ENCODE results near the gene GINS2.

GINS2 gene

DNA sequence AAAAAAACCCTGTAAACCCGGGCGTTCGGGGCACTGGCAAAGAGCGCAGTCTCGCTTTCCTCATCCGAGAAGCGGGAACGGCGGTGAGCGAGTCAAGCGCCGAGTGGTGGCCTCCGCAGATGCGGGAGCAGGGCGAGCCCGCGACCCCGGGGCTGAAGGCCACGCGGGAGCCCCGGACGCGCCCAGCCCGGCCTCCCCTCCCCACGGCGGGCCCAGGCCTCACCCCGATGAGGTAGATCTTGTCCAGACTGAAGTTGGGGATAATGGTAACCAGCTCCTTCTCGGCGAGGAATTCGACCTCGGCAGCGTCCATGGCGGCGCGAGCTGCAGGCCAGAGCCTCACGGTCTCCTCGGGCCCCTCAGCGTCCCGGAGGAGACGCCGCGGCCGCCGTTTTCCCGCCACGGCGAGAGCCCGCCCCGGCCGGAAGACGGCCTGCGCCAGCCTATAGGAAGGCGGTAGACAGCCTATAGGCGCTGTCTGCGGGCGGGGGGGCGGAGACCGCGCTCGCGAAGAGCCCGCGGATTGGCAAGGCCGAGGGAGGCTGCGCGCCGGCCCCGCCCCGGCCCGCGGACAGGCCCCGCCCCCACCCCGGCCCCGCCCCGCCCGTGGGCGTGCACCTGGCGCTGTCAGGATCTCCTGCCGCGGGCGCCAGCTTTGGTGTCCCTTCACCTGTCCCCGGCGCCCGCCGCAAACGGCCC, at the start of gene GINS2:
TSS of gene GINS2 (minus strand) at position 369 of the 699 bp plus-strand sequence. CDS start at position 313, 56 bp downstream.
- peak; percentile 62 for DNase-seq (ENCODE audit: low read depth)

DNA sequence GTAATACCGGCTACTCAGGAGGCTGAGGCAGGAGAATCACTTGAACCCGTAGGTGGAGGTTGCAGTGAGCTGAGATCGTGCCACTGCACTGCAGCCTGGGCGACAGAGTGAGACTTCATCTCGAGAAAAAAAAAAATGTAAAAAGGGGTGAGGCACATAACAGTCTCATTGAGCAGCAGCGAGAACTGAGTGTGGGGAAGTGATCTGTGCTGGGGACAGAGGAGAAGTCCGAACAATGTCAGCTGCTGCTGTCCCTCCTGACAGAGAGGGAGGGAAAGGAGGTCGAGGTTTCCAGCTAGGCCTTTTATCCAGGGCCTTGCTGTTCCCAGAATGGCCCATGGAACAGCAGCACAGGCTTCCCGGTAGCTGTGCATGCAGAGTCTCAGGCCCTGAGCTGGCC, 48.2 kb upstream of the GINS2 start:
- DNase-seq (ENCODE audit: low read depth), result no peak

DNA sequence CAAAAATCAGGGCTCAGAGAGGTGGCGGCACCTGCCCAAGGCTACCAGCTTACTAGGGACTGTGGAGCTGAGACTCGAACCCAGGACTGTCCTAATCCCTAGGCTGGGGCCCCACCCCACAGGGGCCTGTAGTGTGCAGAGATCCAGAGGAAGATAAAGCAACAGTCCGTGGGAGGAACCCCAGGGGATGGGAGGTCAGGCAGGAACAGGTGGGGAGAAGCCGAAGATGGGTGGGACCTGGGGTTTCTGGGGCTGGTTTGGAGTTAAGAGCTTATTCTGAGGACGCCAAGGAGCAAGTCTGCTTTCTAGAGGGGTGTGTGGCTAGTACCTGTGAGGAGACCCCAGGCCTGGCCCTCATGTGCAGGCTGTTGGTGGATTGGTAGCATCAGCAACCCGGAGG, 47.2 kb upstream of the GINS2 start:
- DNase-seq (ENCODE audit: low read depth), result no peak

DNA sequence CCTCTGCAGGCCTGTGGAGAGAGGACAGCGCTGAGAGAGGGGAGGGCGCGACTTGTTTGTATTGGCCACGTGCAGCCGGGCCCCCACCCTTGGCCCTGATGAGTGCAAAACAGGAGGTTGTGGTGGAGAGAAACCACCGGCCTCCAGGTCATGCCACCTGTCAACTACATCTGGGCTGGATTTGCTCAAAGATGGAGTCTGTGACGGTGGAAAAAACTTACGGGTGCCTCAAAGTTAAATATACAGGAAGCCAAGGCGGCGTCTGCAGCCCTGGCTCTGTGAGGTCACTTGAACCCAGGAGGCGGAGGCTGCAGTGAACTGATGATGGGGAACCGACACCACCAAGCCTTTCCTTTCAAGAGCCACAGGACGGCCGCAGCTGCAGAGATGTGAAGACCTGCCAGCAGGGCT, 46.5 kb upstream of the GINS2 start:
- no peak for DNase-seq (ENCODE audit: low read depth)

DNA sequence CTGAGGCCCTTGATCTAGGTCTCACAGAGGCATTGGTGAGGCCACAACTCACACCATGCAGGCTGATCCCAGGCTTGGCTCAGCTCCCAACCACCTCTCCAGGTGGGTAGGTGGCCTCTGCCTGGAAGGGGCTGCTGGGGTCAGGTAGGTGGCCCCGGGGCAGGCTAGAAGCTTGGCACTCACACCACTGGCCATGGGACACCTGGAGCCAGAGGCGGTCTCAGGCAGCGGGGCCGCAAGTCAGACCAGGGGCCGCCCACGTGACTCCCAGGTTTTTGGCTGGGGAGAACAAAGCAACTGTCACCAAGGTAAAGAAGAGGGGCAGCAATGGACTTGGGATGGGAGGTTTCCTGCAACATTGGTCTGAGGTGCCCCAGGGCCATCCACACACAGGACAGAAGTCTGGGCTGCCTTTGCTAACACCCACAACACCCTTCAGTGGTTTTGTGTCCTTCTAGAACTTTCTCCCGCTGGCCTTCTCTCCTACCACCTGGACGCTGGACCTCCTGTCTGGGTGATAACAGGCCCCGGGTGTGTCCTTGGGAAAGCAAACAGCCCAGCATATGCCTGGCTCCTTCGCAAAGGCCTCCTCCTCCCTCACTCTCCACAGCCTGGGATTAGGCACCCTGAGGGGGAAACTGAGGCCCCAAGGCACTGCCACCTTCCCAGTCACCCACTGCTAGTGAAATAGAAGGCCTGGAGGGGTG, 45.7 kb upstream of the GINS2 start:
- no peak for DNase-seq (ENCODE audit: low read depth)

DNA sequence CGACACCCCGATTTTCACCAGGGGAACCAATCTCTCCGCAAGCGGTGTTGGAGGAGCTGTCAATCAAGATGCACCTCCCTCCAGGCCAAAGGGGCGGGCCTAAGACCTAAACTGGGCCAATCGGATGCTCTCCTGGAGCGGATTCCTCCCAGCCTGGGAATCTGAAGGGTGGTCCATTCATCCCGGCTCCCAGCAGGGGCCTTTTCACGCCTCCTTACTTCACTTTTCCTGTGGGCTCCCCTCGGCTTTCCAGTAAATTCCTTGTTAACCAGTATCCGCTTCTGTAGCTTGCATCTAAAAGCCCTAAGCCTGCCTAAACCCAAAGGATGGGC, 45.1 kb upstream of the GINS2 start:
- DNase-seq (ENCODE audit: low read depth), result no peak

DNA sequence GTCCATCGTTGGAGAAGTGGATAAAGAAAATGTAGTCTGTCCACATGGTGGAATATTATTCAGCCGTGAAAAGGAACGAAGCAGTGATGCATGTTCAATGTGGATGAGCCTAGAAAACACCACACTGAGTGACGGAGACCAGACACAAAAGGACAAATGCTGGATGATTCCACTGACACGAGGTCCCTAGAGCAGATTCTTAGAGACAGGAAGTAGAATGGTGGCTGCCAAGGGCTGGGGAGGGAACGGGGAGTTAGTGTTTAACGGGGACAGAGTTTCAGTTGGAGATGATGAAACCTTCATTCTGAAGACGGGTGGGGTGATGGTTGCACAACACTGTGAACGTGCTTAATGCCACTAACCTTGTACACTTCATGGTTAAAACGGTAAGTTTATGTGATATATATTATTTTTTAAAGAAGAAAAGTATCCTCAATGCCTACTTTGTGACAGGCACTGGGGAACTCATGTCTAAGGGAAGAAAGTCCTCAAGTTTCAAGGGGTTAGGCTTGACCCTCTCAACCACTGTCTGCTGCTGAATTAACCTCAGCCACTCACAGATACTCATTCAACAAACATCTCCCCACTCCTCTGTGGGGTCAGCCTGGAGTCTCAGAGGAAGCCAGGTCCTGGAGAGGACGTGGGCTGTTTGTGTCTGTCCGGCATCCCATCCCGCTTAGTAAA, 44.5 kb upstream of the GINS2 start:
- DNase-seq (ENCODE audit: low read depth), result no peak

DNA sequence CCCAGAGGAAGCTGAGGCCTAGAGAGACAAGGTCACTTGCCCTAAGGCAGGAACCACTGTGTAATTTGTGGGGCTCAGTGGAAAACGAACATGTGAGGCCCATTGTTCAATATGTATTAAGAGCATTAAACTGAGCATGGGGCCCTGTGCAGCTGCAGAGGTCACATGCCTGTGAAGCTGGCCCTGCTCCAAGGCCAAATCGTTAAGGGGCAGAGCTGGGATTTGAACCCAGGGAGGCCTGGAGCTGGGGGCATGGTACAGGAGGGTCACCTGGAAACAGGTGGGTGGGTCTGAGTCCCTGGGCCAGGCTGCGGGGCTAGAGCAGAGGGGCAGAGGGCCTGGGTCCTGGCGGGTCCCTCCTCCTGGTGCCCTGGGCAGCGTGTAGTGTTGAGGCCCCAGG, 42.4 kb upstream of the GINS2 start:
- DNase-seq (ENCODE audit: low read depth), result no peak

DNA sequence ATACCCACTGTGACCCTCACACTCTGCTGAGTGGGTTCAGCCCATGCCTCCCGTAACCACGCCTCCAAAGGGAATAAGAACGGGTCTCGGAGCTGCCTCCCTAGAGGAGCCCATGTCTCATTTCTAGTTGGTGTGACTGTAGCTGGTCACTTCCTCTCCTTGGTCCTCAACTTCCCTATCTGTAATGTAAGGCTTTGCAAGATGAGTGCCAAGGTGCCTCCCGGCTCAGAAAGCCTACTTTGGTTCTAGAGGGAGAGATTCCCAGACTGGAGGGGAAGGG, 41.4 kb upstream of the GINS2 start:
- DNase-seq (ENCODE audit: low read depth), result no peak

DNA sequence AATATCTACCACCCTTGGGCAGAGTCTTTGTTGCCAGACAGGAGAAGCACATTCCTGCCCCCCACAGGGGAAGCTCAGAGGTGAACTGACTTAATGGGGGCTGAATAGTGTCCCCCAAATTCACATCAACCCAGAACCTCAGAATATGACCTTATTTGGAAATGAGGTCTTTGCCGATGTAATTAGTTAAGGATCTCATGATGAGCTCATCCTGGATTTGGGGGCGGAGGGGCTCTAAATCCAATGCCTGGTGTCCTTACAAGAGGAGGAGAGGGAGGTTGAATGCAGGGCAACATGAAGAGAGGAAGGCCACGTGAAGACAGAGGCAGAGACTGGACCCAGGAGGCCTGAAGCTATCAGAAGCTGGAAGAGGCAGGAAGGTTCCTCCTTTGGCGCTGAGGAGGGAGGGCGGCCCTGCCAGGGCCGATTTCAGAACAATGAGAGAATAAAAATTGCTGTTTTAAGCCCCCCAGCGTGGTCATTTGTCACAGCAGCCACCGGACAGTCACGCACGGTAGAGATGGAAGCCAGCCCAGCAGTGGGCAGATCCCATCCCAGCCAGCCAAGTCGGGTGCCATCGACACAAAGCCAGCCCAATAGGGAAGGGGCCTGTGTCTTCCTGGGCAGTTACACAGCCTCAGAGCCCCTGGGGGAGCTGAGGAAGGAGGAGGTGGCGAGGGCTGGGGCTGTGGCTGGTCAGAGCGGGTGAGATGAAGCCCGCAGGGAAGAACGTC, 40.9 kb upstream of the GINS2 start:
- DNase-seq (ENCODE audit: low read depth), result no peak

DNA sequence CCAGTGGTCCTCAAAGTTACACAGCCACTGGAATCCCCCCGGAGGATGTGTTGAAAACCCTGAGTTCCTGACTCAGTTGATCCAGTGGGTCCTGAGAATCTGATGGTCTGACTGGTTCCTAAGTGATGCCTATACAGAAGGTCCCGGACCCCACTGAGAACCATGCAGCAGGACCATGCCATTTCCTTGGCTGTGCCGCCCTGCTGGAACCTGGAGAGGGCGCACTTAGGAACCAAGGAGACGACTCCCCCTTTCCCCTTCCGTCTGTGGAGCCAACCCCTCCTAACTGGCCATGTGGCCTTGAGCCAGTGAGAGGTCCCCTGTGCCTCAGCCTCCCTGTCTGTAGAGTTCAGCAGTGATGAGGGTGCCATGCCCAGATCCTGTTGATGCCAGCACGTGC, 40.1 kb upstream of the GINS2 start:
- no peak for DNase-seq (ENCODE audit: low read depth)

DNA sequence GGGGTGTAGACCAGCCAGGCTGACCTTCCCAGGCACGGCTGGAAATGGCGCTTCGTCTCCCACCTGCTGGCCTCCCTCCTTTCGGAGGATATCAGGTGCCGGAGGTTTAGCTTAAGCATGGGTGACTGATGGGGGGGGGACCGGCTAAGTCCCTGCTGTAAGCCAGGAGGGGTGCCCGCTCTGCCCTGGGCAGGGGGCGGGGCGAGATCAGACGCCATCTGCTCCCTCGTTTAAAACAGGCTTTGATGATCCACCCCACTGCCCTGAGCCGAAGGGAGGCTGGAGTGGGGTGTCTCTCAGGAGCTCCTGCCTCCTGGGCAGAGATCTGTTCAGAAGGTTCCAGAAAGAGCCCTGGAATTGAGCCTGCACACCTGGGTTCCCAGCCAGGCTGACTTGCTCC, 36.2 kb upstream of the GINS2 start:
- DNase-seq (ENCODE audit: low read depth), result no peak

DNA sequence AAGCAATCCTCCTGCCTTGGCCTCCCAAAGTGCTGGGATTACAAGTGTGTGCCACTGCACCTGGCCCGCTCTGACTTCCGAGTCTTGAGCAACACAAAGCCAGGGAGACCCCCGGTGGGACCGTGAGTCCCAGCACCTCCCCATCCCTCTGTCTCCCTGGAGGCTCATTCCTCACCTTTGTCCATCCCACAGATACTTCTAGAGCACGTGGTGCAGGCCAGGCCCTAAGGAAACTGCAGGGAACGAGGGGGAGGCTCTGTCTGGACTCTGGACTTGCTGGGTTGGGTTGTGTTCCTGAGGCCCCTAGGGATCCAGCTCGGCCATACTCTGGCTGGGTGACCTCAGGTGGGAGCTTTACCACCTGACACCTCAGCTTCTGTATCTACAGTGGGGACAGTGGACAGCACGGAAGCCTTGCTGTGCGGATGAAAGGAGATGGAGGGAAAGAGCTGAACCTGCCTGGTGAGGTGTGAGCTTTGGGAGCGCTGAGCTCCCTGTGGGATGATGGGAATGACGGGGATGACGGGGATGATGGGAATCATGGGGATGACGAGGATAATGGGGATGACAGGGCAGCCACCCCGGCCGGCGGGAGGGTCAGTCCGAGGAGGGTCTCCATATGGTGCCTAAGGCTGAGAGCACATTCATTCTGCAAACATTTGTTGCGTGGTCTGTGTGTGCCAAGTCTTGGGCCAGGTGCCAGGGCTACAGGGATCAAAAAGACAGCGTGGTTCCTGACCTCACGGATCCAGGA, 35.5 kb upstream of the GINS2 start:
- no peak for DNase-seq (ENCODE audit: low read depth)

DNA sequence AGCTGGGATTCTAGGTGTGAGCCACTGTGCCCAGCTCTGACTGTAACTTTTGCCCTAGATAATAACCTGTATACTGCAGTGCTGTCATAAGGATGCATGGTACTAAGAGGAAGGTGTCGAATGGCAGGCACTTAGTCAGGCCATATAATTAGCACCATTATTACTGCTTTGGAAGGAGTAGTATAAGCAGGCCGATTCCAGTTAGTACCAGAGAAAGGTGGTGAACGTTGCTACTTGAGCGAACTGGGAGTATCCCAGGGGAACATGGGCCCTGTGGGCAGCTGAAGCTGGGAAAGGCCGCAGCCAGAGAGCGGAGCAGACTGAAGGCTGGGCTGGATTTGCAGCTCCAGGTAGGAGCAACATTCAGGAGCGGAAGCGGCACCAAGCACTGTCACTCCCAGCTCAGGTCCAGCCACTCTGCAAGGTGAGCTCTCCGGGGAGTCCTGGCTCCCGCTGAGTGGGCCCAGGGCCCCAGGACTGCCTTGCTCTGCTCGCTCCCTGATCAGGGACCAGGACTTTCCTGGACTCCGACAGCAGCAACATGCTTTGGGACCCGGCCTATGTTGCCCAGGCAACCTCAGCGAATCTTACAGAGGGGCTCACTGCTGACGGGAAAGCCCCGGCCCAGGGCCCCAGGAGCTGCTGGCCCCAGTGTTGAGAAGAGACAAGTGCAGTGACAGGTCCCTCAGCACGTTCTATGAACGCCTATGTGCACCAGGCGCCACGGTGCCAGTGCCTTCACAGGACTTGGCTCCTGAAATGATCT, 33.6 kb upstream of the GINS2 start:
- DNase-seq (ENCODE audit: low read depth), result no peak

DNA sequence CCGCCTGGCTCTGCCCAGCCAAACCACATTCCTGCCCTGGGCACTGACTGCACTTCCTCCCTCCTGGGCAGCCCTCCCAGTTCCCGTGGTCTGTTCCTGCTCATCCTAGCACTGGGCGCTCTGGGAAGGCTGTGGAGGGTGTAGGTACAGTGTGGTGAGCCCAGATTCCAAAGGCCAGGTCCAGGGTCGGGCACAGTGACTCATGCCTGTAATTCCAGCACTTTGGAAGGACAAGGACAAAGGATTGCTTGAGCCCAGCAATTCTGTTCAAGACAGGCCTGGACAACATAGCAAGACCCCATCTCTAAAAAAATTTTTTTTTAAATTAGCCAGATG, 31.5 kb upstream of the GINS2 start:
- no peak for DNase-seq (ENCODE audit: low read depth)

DNA sequence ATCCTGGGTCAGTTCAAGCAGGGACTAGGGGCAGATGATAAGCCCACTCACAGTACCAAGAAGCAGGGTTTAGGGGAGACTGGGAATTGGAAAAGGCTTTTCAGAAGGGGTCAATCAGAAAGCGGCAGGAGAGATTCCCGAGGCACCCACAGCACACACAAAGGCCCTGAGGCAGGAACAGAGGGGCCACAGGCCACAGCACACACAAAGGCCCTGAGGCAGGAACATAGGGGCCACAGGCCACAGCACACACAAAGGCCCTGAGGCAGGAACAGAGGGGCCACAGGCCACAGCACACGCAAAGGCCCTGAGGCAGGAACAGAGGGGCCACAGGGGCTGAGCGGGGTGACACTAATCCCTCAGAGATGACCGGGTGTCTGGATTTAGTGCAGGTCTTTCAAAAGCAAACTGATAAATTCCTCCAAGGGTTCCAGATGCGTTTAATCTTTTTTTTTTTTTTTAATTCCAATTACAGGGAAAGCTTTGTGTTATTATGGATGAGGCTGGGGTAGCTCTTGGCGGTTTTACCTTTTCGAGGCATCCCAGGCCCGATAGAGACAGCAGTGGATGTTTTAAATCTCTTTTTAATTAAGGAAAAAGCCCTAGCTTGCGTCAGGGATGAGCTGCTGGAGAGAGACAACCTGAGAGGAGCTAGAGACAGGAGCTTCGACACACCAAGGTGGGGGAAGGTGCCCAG, 31.0 kb upstream of the GINS2 start:
- no peak for DNase-seq (ENCODE audit: low read depth)

DNA sequence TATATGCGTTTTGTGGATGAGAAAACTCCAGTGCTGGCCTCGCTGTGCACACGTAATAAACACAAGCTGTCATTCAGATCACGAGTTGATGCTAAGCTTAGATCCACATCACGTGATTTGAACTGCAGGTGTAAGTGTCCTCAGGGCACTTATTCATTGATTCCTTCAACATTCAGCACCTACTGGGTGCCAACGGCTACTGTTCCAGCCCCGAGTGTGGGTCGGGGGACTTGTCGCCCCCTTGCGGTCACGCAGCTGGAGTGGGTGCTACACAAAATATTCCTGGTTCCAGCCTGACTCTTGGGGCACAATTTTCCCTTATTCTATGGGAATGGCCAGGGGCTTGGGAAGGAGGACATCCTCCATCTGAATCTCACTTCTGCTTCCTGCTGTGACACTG, 29.9 kb upstream of the GINS2 start:
- no peak for DNase-seq (ENCODE audit: low read depth)

DNA sequence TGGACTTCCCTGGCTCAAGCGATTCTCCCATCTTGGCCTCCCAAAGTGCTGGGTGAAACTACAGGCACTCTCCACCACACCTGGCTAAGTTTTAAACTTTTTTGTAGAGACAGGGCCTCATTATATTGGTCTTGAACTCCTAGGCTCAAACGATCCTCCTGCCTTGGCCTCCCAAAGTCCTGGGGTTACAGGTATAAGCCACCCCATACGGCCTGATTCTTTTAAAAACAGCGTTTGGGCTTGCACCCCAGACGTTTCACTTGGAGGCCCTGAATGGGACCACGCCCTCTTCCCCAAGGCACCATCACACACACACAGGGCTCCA, 29.4 kb upstream of the GINS2 start:
- no peak for DNase-seq (ENCODE audit: low read depth)

DNA sequence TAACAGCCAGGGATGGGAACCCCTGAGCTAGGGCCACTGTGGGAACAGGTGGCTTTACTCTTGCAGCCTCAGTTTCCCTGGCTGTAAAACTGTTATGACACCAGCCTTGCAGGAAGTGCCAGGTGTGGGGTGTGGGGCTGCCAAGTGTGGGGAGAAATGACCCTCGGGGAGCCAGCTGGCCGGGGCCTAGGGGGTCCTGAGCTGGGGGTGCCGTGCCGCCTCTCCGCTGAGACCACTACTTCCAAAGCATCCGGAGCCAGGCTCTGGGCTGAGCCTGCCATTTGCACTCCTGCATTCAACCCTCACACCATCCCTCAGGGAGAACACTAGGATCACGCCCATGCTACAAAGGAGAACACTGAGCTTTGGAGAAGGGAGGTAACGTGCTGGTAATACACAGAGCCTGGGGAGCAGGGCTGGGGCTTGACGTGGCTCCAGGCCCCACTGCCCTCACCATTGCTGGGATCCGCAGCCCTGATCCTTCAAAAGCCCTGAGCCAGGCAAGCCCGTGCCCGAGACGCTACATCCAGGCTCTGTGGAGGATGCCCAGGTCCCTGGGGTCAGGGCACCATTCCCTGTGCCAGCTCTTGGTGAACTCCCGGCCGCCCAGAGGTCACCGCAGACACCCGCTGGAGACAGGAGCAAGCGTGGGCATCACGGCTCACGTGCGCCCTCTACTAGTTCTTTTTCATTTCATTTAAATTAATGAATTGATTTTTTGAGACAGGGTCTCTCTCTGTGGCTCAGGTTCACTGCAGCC, 28.8 kb upstream of the GINS2 start:
- DNase-seq (ENCODE audit: low read depth), result peak; percentile 26

DNA sequence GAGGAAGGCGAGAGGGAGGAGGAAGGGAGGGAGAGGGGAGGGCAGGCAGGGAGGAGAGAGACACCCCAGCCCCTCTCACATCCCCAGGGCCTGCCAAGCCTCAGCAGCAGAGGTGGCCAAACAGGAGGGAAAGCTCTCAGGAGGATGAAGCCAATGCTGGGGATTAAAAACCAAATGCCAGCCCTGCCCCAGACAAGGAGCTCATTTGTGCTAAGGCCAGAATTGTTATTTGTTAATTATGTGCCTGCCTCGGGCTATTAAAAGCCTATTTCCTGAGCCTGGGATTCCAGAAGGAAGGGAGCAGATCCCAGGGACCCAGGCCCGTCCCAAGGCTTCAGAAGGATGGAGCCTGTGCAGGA, 27.9 kb upstream of the GINS2 start:
- DNase-seq (ENCODE audit: low read depth), result no peak

All from CMK (cell line).